GM12878 (cell line): ENCODE results near the gene TUBB3. TPM values are rescaled to one million over a fixed set of nuclear protein-coding genes. Genes with fewer than 3 reads are reported as not detected.

Source experiments
- BCLAF1 ChIP-seq: fragments of 450-650 bp; IDR thresholded peaks from 2 replicates; pipeline ENCODE4 v1.6.1; 2017; ENCODE audit warnings: antibody characterized with exemption, mild to moderate bottlenecking, moderate library complexity
- CBFB ChIP-seq: IDR thresholded peaks from 2 replicates; pipeline ENCODE4 v1.6.1; 2016; ENCODE audit warnings: antibody characterized with exemption, low read depth
- E2F4 ChIP-seq: IDR thresholded peaks from 2 replicates; pipeline ENCODE4 v1.6.1; 2012; ENCODE audit warnings: low read depth, low read length, improper control_type of control experiment
- E2F8 ChIP-seq: fragments of 450-650 bp; IDR thresholded peaks from 2 replicates; pipeline ENCODE4 v1.6.1; 2018; ENCODE audit warnings: mild to moderate bottlenecking, low read depth, moderate library complexity; ENCODE audit not compliant: partially characterized antibody
- FOXK2 ChIP-seq: fragments of 450-650 bp; IDR thresholded peaks from 2 replicates; pipeline ENCODE4 v1.6.1; 2017; ENCODE audit warnings: mild to moderate bottlenecking, moderate library complexity
- JUND ChIP-seq: IDR thresholded peaks from 2 replicates; pipeline ENCODE4 v1.6.1; 2012; ENCODE audit warnings: low read depth, mild to moderate bottlenecking, low read length, improper control_type of control experiment, moderate library complexity
- MLLT1 ChIP-seq: fragments of 450-650 bp; IDR thresholded peaks from 2 replicates; pipeline ENCODE4 v1.6.1; 2016; ENCODE audit warnings: mild to moderate bottlenecking
- MTA2 ChIP-seq: fragments of 450-650 bp; IDR thresholded peaks from 2 replicates; pipeline ENCODE4 v1.6.1; 2016; ENCODE audit warnings: low read depth, mild to moderate bottlenecking, moderate library complexity
- MXI1 ChIP-seq: fragments of 150-350 bp; IDR thresholded peaks from 2 replicates; pipeline ENCODE4 v1.6.1; 2011; ENCODE audit warnings: low read depth, mild to moderate bottlenecking, inconsistent platforms, low read length, improper control_type of control experiment
- NBN ChIP-seq: fragments of 450-650 bp; IDR thresholded peaks from 2 replicates; pipeline ENCODE4 v1.6.1; 2016
- POU2F2 ChIP-seq: IDR thresholded peaks from 3 replicates; pipeline ENCODE4 v1.6.1; 2011; ENCODE audit warnings: low read depth, mild to moderate bottlenecking, low read length, borderline replicate concordance
- SMAD1 ChIP-seq: fragments of 450-650 bp; IDR thresholded peaks from 2 replicates; pipeline ENCODE4 v1.6.1; 2018; ENCODE audit warnings: mild to moderate bottlenecking, low read depth; ENCODE audit not compliant: partially characterized antibody
- SMARCA5 ChIP-seq: fragments of 450-650 bp; IDR thresholded peaks from 2 replicates; pipeline ENCODE4 v1.6.1; 2017; ENCODE audit warnings: mild to moderate bottlenecking
- SUZ12 ChIP-seq: fragments of 200-600 bp; sonication (generic); IDR thresholded peaks from one replicate; pipeline ENCODE4 v1.6.1; 2018; ENCODE audit warnings: antibody characterized with exemption, mild to moderate bottlenecking; ENCODE audit not compliant: unreplicated experiment
- TCF3 ChIP-seq: IDR thresholded peaks from 2 replicates; pipeline ENCODE4 v1.6.1; 2012; ENCODE audit warnings: low read depth, mild to moderate bottlenecking, low read length, borderline replicate concordance; ENCODE audit not compliant: insufficient read depth
- USF1 ChIP-seq: IDR thresholded peaks from 2 replicates; pipeline ENCODE4 v1.6.1; 2011; ENCODE audit warnings: borderline replicate concordance, low read depth, mild to moderate bottlenecking, moderate library complexity, mixed read lengths, low read length; ENCODE audit not compliant: insufficient read depth; ENCODE audit errors: extremely low read length
- USF2 ChIP-seq: IDR thresholded peaks from 2 replicates; pipeline ENCODE4 v1.6.1; 2011; ENCODE audit warnings: low read depth, low read length, improper control_type of control experiment, borderline replicate concordance
- ZNF384 ChIP-seq: IDR thresholded peaks from 2 replicates; pipeline ENCODE4 v1.6.1; 2012; ENCODE audit warnings: low read depth, mild to moderate bottlenecking, low read length, improper control_type of control experiment, borderline replicate concordance
- polyA plus RNA-seq, 11 experiments: library from polyadenylated mRNA; depleted of rRNA in 4 of 11; unstranded in 6 of 11; stranded (reverse) in 5 of 11; fragments of >200 nt; fragmentation: Nextera tagmentation in 4 of 11; fragmentation: Illumina TruSeq in 1 of 11; extraction: Ambion mirVana in 4 of 11; extraction: Trizol in 1 of 11; gene quantifications; 1 replicate in 1 of 11; 2 replicates in 10 of 11; pipeline versions ENCODE4 v1.2.1 to v1.2.3, GENCODE V29; 2011 to 2016; ENCODE audit warnings: inconsistent platforms in 2 of 11, missing spikeins in 2 of 11, low read depth in 1 of 11
- total RNA-seq, 4 experiments: library from RNA; depleted of rRNA in 3 of 4; stranded (reverse); fragments of >200 nt in 3 of 4; fragmentation: Illumina TruSeq in 1 of 4; extraction: Trizol in 1 of 4; gene quantifications; 2 replicates each; pipeline versions ENCODE4 v1.2.1 to v1.2.3, GENCODE V29; 2013 to 2021

Gene TUBB3
- total and polyA plus RNA-seq, 10 of the 15 experiments (the other 5 are each of a cell fraction or from before 2014, with no cell fraction given) = 0.09 to 2.5 (median 0.58) TPM; not detected in 1

GRCh38 chr16:89873972-89874689 is 49.0 kb upstream of the TUBB3 start (continued):
- no peak for TF ChIP-seq BCLAF1
- TF ChIP-seq TCF3 = no peak
- 0 out of 2 replicates have a peak, but pooled peaks have one; percentile 5 for TF ChIP-seq JUND
- TF ChIP-seq E2F4 = peak; percentile 37; the same call in 1 of the 2 replicates
- peak; percentile 88 for TF ChIP-seq USF1
- peak; percentile 48; the same call in 1 of the 2 replicates for TF ChIP-seq NBN
- 0 out of 2 replicates have a peak, but pooled peaks have one; percentile 26 for TF ChIP-seq SMARCA5
- no peak for TF ChIP-seq E2F8
- peak; percentile 63; the same call in 1 of the 2 replicates for TF ChIP-seq MXI1
- peak; percentile 9; the same call in 1 of the 3 replicates for TF ChIP-seq POU2F2
- TF ChIP-seq FOXK2 = no peak
- TF ChIP-seq MTA2 = peak; percentile 19; the same call in 1 of the 2 replicates
- peak; percentile 57 for TF ChIP-seq USF2
- no peak for TF ChIP-seq SUZ12
- no peak for TF ChIP-seq SMAD1
- TF ChIP-seq ZNF384 = no peak
- TF ChIP-seq CBFB = no peak
- TF ChIP-seq MLLT1 = peak; percentile 49; the same call in 1 of the 2 replicates
